HG02798 (cell line): Measurements from ENCODE around the gene ADRM1.

Experiments
- ATAC-seq: cut with Tn5 transposase; IDR thresholded peaks from one replicate; pipeline ENCODE4 v1.9.1; 2021; ENCODE audit warnings: mild to moderate bottlenecking; ENCODE audit not compliant: unreplicated experiment, poor library complexity

ADRM1 gene

GRCh38 chr20:62277253-62277652, 25.5 kb upstream of the ADRM1 start:
- no peak for ATAC-seq

DNA sequence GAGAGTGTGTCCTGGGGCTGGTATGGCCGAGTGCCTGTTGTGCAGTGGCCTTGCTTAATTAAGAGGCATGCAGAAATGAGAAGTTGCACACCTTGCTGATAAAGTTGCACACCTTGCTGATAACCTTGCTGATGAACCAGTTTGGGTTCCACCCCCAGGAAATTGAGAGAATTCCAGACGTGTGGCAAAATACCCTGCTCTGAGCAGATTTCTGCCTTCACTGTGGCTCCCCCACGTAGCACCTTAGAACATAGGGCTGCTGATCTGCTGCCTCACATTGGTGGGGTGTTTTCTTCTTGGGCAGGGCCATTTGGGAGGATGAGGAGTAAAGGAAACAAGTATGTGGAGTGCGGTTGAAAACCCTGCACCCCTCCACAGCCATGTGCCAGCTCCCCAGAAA, 22.5 kb upstream of the ADRM1 start:
- no peak for ATAC-seq

DNA sequence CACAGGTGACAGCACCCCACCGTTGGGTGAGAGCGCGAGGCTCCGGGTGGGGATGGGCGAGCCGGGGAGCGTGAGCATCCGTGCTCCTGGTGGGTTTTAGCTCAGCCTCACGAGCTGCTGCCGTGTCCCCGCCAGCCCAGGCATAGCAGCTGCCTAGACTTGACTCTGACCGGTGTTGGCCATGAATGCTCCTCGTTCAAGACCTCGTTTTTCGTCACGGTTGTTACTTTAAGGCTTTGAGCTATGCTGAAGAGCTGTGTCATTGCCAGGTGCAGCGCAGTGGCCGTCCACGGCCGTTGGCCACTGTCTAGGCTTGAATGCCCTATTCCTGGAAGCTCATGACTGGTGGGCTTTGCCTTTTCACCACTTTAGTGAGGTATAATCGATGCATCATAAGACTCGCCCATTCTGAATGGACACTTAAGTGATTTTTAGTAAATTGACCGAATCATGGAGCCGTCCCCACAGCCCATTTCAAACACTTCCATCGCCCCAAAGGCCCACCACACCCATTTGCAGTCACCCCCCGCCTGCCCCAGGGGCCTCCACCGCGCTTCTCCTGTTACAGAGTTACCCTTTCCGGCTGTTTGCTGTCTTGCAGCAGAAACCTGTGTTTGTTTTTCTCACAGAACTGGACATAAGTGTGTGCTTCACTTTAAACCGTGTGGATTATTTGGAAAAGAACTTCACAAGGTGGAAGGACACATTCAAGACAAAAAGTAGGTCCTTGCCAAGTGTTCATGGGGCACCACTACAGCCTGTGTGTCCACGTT, 21.4 kb upstream of the ADRM1 start:
- ATAC-seq, result no peak

- no peak for ATAC-seq
These were observed 20.7 kb upstream of the ADRM1 start for GRCh38 chr20:62282103-62282502.

- no peak for ATAC-seq
These were observed 19.8 kb upstream of the ADRM1 start for GRCh38 chr20:62282877-62283503.

- no peak for ATAC-seq
These were observed 18.3 kb upstream of the ADRM1 start for GRCh38 chr20:62284448-62284847.

DNA sequence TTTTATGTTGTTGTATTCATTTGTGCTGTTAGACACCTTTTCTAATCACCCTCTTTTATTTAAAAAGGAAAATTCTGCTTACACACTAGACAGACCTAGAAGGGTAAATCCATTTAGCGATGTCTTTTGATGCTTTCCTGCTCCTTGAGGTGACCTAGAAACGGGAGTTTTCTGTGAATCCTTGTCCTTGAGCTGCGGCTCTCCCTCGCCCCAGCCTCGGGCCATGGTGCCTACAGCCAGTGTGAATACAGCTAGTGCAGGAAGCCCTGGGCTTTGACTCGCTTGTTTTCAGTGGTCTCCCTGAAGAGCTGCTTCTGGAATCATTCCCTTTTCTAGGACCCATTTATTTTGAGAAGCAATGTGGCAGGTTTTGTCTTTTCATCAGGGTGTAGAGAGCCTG, 17.6 kb upstream of the ADRM1 start:
- ATAC-seq, result no peak

DNA sequence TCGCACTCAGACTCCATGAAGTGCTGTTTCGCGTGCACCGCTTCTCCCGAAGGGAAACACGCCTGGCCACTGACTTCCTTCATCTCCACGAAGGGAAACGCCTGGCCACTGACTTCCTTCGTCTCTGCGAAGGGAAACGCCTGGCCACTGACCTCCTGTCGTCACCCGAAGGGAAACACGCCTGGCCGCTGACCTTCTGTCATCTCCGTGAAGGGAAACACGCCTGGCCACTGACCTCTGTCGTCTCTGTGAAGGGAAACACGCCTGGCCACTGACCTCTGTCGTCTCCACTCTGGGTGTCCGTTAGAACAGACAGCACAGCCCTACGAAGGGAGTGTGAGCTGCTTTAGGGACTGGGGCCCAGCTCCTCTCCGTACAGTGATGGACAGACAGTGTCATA, 17.1 kb upstream of the ADRM1 start:
- no peak for ATAC-seq

- no peak for ATAC-seq
These were observed 16.2 kb upstream of the ADRM1 start for GRCh38 chr20:62286493-62287064.

- ATAC-seq, result no peak
These were observed 15.7 kb upstream of the ADRM1 start for GRCh38 chr20:62287129-62287528.

- no peak for ATAC-seq
These were observed 14.8 kb upstream of the ADRM1 start for GRCh38 chr20:62287759-62288534.

GRCh38 chr20:62288535-62289105, 14.2 kb upstream of the ADRM1 start:
- ATAC-seq, result no peak

- no peak for ATAC-seq
These were observed 13.7 kb upstream of the ADRM1 start for GRCh38 chr20:62289131-62289530.

GRCh38 chr20:62289898-62290297, 12.9 kb upstream of the ADRM1 start:
- ATAC-seq, result no peak

GRCh38 chr20:62291251-62292066, 11.3 kb upstream of the ADRM1 start:
- no peak for ATAC-seq

DNA sequence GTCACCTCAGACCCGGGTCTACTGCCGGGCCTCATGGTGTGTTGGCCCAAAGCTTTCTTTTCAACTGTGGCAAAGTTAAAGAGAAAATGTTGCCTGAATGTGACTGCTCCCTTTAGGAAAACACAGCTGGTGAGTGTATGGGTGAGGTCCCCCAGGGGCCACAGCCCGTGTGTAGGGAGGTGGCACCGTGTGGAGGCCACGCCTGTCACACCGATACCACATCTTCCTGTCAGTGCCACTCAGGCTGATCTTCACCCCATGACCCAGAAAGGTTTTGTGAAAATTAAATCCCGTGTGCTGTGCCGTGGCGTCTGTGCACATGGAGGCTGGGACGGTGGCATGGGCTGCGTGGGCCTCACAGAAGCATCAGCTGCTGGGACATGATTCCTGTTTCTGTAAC, 10.7 kb upstream of the ADRM1 start:
- ATAC-seq, result no peak

DNA sequence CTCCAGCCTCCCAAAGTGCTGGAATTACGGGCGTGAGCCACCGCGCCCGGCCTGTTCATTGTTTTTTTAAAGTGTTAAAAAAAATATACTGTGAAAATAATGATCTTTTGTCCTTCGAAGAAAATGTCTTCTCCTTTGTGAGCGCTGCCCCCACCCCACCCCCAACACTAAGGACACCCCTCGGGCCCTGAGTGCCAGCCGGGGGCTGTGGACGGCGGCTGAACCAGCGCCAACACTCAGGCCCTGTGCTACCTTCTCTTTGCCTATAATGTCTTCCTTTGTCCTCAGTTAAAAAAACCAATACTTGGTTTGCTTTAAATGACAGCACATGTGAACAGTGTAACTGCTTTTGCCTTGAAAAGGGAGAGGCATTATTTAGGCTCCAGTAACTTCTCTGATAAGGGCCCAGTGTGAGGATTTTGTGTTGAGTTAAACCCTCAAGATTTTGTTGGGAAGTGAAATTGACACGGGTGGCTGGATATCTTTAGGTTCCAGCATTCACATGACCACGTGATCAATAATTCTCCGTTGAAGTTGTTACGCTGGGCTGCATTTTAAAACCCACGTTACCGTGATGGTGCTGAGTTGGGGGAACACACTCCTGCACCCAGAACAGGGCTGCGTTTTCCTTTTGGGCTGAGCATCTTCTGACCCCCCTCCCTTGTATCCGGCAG, 9.5 kb upstream of the ADRM1 start:
- no peak for ATAC-seq

- ATAC-seq, result no peak
These were observed 8.9 kb upstream of the ADRM1 start for GRCh38 chr20:62293946-62294345.

DNA sequence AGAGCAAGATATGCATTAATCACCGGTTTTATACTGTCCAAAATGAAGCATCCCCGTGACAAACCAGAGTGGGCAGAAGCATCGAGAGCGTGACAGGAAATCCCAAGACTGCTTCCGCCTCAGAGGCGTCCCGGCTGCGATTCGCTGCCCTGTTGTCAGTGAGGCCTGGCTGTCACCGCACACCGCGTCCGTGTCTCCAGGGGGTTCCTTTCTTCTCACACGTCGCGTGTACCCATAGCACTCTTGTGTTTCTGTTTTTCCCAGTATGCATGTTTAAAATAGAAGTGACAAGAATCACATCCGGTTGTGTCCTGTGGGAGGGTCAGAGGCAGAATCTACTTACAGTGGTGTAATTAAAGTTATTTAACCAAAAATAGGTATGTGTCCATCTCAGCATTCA, 8.3 kb upstream of the ADRM1 start:
- ATAC-seq, result no peak
